Thymus (tissue), 14 donors: ENCODE measurements around the gene IDH3G. TPM values are rescaled to one million over a fixed set of nuclear protein-coding genes. Genes with fewer than 3 reads are reported as not detected.

Source experiments
- DNase-seq, 9 donors: peaks; one replicate each; pipeline ENCODE4 v3.0.0-alpha.2; 2013; ENCODE audit warnings: low spot score in 9 of 9, low read depth in 6 of 9, missing footprints in 1 of 9
- H3K27ac ChIP-seq, 2 donors: one replicate each; pipeline ENCODE4 v1.5.1; 2013; ENCODE audit warnings: control low read depth in 1 of 2, low read depth in 1 of 2, low read length in 1 of 2, mild to moderate bottlenecking in 1 of 2, moderate library complexity in 1 of 2
- H3K27me3 ChIP-seq, 2 donors: one replicate each; pipeline ENCODE4 v1.5.1; 2013; ENCODE audit warnings: low read length in 1 of 2; ENCODE audit not compliant: control insufficient read depth in 2 of 2, insufficient read depth in 1 of 2
- H3K36me3 ChIP-seq, 2 donors: one replicate each; pipeline ENCODE4 v1.5.1; 2013; ENCODE audit warnings: low read length in 1 of 2, mild to moderate bottlenecking in 1 of 2, moderate library complexity in 1 of 2; ENCODE audit not compliant: control insufficient read depth in 2 of 2, insufficient read depth in 2 of 2
- H3K4me1 ChIP-seq, 2 donors: one replicate each; pipeline ENCODE4 v1.5.1; 2013; ENCODE audit warnings: low read length in 2 of 2; ENCODE audit not compliant: control insufficient read depth in 2 of 2, insufficient read depth in 2 of 2
- H3K4me3 ChIP-seq, 2 donors: one replicate each; pipeline ENCODE4 v1.5.1; 2013; ENCODE audit warnings: low read length in 2 of 2, control low read depth in 1 of 2, mild to moderate bottlenecking in 1 of 2
- H3K9me3 ChIP-seq, 2 donors: one replicate each; pipeline ENCODE4 v1.5.1; 2013; ENCODE audit warnings: low read length in 1 of 2, mild to moderate bottlenecking in 1 of 2; ENCODE audit not compliant: control insufficient read depth in 2 of 2, insufficient read depth in 1 of 2
- WGBS: extraction: QIAGEN DNeasy Blood & Tissue Kit; methylation state at CpG from one replicate; pipeline ENCODE4 v1.1.7; 2013; 5-methylcytosine and 5-hydroxymethylcytosine counted together
- long read RNA-seq, 10 donors: transcript quantifications; one replicate each; lab custom pipeline, GENCODE V29; 2026
- polyA plus RNA-seq: library from polyadenylated mRNA; stranded (reverse); fragments of 200-250 nt; gene quantifications from one replicate; pipeline ENCODE4 v1.2.3, GENCODE V29; 2013
- total RNA-seq: library from RNA; stranded (reverse); fragments of 120-200 nt; gene quantifications from one replicate; pipeline ENCODE4 v1.2.4, GENCODE V29; 2013
- donor health status: healthy.

IDH3G gene
- total RNA-seq: 37.5 TPM
- polyA plus RNA-seq: 39.2 TPM
- long read RNA-seq, donor 1: 0 reads
- long read RNA-seq, donor 2, partial matches to known transcripts: 754 of 822 reads
- long read RNA-seq, donor 2, other reads (novel, unspliced or antisense): 67 of 822 reads
- long read RNA-seq, donor 3, partial matches to known transcripts: 0 of 9 reads
- long read RNA-seq, donor 3, other reads (novel, unspliced or antisense): 9 of 9 reads
- long read RNA-seq, donor 4, partial matches to known transcripts: 447 of 459 reads
- long read RNA-seq, donor 4, other reads (novel, unspliced or antisense): 12 of 459 reads
- long read RNA-seq, donor 5, partial matches to known transcripts: 12 of 26 reads
- long read RNA-seq, donor 5, other reads (novel, unspliced or antisense): 14 of 26 reads
- long read RNA-seq, donor 6, partial matches to known transcripts: 343 of 366 reads
- long read RNA-seq, donor 6, other reads (novel, unspliced or antisense): 23 of 366 reads
- long read RNA-seq, donor 7, partial matches to known transcripts: 407 of 426 reads
- long read RNA-seq, donor 7, other reads (novel, unspliced or antisense): 19 of 426 reads
- long read RNA-seq, donor 8: 0 reads
- long read RNA-seq, donor 9, partial matches to known transcripts: 194 of 201 reads
- long read RNA-seq, donor 9, other reads (novel, unspliced or antisense): 7 of 201 reads
- long read RNA-seq, donor 10, partial matches to known transcripts: 242 of 251 reads
- long read RNA-seq, donor 10, other reads (novel, unspliced or antisense): 9 of 251 reads

DNA sequence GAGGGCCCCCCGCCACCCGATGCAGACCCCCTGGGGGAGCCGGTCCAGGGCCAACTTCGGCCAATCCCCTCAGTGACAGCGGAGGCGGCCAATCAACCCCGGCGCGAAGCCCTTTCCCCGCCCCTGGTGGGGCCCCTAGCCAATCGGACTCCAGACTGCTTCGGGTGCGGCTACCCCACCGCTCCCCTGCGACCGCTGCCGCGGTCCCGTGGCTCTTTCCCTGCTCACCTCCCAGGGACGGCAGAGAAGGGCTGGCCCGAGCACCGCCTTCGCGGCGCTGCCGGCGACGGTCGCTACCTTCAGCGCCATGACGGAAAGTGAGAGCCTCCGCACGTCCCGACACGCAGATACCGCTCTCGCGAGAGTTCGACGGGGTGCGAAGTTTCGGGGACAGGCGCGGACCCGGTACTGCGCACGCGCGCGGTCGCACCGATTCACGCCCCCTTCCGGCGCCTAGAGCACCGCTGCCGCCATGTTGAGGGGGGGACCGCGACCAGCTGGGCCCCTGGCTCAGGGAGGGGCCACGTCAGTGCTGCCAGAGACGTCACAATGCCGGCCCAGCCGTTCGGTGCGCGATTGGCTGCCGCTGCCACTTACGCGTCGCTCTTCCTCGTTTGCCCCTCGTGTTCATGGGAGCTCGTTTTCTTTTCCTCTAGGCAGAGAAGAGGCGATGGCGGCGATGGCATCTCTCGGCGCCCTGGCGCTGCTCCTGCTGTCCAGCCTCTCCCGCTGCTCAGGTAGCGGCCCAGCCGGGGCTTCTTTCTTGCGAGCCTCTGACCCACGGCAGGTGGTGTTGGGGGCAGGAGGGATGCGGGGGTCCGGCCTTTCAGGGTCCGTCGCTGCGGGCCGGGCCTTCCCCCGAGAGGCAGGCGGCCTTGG lies at the start of gene IDH3G, which contains the start of gene SSR4:
IDH3G (minus strand) TSS at position 358 of the 879 bp plus-strand sequence; CDS start at position 309, 49 bp downstream.
SSR4 (plus strand) TSS at position 651 of the 879 bp plus-strand sequence; CDS start at position 671, 20 bp downstream.
- Histone ChIP-seq H3K27ac (peak within 1 kb of the TSS; percentile 88 to 94), H3K4me1 (peaks cover 3 to 24% of the 10 kb centered on the region in 2 donors), H3K9me3 (peaks cover 0 to 7% of the 10 kb centered on the region in 2 donors), H3K4me3 (peak within 1 kb of the TSS; percentile 76 to 79), H3K27me3 (no peaks in the 10 kb centered on the region), H3K36me3 (peaks cover 34 to 39% of the 10 kb centered on the region in 2 donors)
- DNase-seq: peak; percentile 81 to 96 (median 89)
- WGBS: under 1% methylated on average over 92 of the region's 92 CpGs

DNA sequence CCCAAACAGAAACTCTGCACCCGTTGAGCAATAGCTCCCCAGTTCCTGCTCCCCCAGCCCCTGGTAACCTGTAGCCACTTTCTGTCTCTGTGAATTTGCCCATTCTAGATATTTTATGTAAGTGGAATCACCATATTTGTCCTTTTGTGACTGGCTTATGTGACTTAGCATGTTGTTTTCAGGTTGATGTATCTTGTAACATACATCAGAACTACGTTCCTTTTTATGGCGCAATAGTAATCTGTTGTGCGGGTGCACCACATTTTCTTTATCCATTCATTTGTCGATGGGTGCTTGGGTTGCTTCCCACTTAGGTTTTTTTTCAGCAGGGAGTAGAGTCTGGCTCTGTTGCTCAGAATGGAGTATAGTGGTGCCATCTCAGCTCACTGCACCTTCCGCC lies 42.7 kb upstream of the IDH3G start:
- WGBS: 95% methylated on average over 6 of the region's 6 CpGs
- Histone ChIP-seq H3K4me3 (no peak overlapping the region), H3K27ac (no peak overlapping the region), H3K36me3 (no peaks in the 10 kb centered on the region), H3K9me3 (peaks cover 1 to 7% of the 10 kb centered on the region in 2 donors), H3K4me1 (no peaks in the 10 kb centered on the region), H3K27me3 (peaks cover 3 to 51% of the 10 kb centered on the region in 2 donors)
- DNase-seq: no peak

DNA sequence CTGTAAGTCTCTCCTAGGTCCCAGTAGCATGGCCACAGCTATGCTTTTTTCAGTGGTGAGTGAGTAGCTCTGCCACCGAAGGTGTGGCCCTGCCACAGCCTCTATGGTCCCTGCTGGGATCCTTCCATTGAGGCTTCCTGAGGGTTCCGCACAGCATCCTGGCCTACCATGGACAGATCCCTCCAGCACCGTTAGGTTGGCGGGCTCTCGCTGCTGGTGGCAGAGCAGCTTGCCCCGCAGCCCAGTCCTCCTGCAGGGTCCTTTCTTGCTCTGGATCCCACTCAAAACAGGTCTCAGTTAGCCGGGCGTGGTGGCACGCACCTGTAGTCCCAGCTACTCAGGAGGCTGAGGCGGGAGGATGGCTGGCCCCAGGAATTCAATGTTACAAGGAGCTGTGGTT lies 38.6 kb upstream of the IDH3G start:
- no peak overlapping the region for H3K4me3 ChIP-seq
- WGBS: 93% methylated on average over 10 of the region's 10 CpGs
- H3K4me1 ChIP-seq: no peaks in the 10 kb centered on the region
- H3K27me3 ChIP-seq: peaks cover 16 to 67% of the 10 kb centered on the region in 2 donors
- H3K36me3 ChIP-seq: no peaks in the 10 kb centered on the region
- no peak overlapping the region for H3K27ac ChIP-seq
- H3K9me3 ChIP-seq: peaks cover 1 to 11% of the 10 kb centered on the region in 2 donors
- no peak for DNase-seq

DNA sequence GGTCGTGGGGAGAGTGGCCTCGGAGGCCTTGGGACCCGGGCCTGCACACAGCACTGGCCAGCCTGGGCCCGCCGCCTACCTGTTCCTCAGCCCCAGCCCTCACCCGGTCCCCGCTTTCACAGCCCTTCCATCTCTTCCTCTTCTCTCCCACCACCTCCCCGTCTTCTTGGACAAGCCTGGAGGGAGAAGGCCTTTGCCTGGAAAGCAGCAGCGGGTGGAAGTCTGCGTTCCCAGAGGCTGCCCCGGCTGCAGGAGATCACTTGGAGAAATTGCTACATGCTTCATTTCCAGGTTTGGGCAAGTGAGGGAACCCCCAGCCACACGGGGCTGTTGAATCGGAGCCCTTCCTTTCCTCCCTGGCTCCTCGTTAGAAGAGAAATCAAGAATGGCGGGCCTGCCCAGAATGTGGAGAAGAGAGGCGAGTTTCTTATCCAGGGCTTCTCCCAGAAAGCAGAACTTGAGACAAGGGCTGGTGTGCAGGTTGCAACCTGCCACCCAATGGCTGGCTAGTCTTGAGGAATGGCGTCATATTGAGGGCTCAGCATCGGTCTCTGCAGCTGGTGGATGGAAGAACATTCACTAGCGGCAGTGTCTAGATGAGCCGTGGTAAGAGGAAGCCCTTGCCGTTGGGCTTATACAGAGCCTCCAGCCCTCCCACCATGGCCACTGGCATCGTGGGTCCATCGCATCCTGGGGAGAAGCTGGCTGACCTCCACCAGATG lies 37.4 kb upstream of the IDH3G start:
- H3K27me3 ChIP-seq: peaks cover 17 to 75% of the 10 kb centered on the region in 2 donors
- H3K9me3 ChIP-seq: peaks cover 1 to 11% of the 10 kb centered on the region in 2 donors
- WGBS: 57% methylated on average over 23 of the region's 23 CpGs
- no peak for DNase-seq
- H3K36me3 ChIP-seq: no peaks in the 10 kb centered on the region
- H3K4me3 ChIP-seq: no peak overlapping the region
- no peaks in the 10 kb centered on the region for H3K4me1 ChIP-seq
- H3K27ac ChIP-seq: no peak overlapping the region

DNA sequence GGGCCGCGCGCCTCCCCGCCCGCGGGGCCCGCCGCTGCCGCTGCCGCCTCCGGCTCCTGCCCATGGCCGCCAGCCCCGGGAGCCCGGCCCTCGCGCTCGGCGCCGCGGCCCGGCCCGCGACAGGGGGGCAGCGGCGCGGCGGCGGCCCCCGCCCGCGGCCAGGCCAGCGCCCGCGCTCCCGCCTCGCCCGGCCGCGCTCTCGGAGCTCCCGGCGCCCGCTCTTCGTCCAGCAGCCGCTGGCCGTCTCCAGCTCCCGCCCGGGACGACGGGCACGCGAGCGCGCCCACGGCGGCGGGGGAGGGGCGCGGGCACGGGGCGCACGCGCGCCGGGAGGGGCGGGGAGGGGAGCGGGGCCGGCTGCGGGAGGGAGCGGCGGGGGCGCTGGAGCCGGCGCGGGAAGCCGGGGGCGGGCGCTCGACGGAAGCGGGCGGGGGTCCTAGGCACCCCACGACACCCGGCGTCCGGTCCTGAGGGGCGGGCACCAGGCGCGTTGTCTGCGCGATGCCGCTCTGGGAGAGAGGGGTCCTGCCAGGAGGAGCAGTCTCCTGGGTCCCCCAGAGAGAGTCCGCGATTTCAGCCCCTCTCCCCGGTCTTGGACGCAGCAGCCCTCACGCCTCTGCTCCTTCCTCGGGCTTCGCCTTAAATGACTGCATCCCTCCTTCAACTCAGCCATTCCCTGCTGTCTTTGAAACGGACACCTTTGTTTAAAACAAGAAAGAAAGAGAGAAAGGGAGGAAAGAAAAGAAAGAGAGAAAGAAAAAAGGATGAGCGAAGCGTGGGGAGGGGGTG lies 36.7 kb upstream of the IDH3G start:
- WGBS: 5% methylated on average over 70 of the region's 102 CpGs
- DNase-seq: no peak
- H3K36me3 ChIP-seq: no peaks in the 10 kb centered on the region
- H3K27me3 ChIP-seq: peaks cover 17 to 79% of the 10 kb centered on the region in 2 donors
- no peaks in the 10 kb centered on the region for H3K4me1 ChIP-seq
- peaks cover 1 to 11% of the 10 kb centered on the region in 2 donors for H3K9me3 ChIP-seq
- H3K4me3 ChIP-seq: peak overlapping the region in 1 of 2 donors; percentile 31
- H3K27ac ChIP-seq: no peak overlapping the region

DNA sequence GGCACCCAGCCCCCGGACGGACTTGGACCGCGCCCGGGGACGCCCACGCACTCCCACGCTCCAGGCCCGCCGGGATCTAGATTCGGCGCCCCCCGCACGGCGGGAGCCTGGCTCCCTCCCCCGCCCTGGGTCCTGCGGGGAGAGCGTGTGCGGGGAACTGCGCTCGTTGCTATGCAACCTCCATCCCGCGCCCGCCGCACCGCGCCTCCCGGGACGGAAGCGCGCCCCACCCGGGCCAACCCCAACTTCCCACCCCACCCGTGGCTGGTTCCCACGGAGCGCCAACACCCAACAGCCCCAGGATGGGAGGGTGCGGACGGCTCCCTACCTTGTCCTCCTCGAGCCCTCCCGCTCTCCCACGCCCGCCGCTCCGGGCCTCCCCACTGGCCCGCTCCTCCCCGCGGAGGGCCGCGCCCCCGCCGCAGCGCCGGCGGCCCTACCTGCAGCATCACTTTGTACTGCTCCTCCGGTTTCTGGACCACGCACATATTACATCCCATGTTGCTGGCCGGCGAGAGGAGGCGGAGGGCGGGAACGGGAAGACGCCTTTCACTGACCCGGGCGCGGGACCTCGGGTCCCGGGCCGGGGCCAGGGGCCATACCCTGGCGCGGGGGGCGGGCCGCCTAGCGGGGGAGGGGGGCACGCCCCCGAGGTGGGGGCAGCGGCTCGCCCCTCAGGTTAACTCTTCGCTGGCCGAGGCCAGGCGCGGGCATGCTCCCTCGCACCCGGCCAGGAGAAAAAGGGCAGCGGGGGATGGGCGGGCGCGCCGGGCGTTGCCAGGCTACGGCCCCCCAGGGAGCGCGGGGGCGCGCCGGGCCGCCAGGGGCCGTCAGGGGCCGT lies 35.8 kb upstream of the IDH3G start, which contains the start of gene PDZD4:
PDZD4 (minus strand) TSS at position 746 of the 841 bp plus-strand sequence; CDS start at position 500, 246 bp downstream.
- Histone ChIP-seq H3K27ac (no peak within 1 kb of the TSS), H3K36me3 (no peaks in the 10 kb centered on the region), H3K9me3 (peaks cover 1 to 11% of the 10 kb centered on the region in 2 donors), H3K4me3 (peak within 1 kb of the TSS in 1 of 2 donors; percentile 31), H3K27me3 (peaks cover 17 to 87% of the 10 kb centered on the region in 2 donors), H3K4me1 (no peaks in the 10 kb centered on the region)
- no peak for DNase-seq
- WGBS: under 1% methylated on average over 84 of the region's 97 CpGs

DNA sequence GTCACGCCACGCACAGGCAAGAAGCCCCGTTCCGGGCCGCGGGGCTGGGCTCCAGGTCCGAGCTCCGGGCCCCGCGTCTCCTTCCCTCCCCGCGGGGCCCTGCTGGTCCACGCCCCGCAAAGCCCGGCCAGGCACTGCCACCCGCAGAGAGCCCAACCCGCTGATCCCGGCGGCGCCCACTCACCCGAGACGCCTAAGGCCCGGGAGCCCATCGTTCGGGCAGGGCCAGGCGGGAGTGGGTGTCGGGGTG lies 35.3 kb upstream of the IDH3G start:
- no peak for DNase-seq
- H3K36me3 ChIP-seq: no peaks in the 10 kb centered on the region
- 3% methylated on average over 27 of the region's 27 CpGs for WGBS
- H3K4me1 ChIP-seq: no peaks in the 10 kb centered on the region
- H3K9me3 ChIP-seq: peaks cover 1 to 11% of the 10 kb centered on the region in 2 donors
- no peak overlapping the region for H3K27ac ChIP-seq
- peak overlapping the region in 1 of 2 donors; percentile 15 for H3K4me3 ChIP-seq
- H3K27me3 ChIP-seq: peaks cover 17 to 88% of the 10 kb centered on the region in 2 donors
